Measurements from ENCODE around the gene AMDHD2.
A peak's percentile ranks its signal among the peaks of the same experiment; 100 is the strongest.

Gene AMDHD2

GRCh38 chr16:2519711-2520080, 475 bp upstream of the AMDHD2 start:
- DNase-seq (ENCODE audit: low read depth): no peak
- peak overlapping the region; percentile 25 for H3K4me3 ChIP-seq (ENCODE audit: low read depth, low read length)
- TF ChIP-seq CTCF (IDR thresholded peaks at IDR 0.05; ENCODE audit: insufficient read depth, low read depth, low read length, missing control alignments): no peak

GRCh38 chr16:2520784-2521531, 787 bp downstream of the AMDHD2 start:
- DNase-seq (ENCODE audit: low read depth): peak; percentile 62
- TF ChIP-seq CTCF (IDR thresholded peaks at IDR 0.05; ENCODE audit: insufficient read depth, low read depth, low read length, missing control alignments): no peak
- H3K4me3 ChIP-seq (ENCODE audit: low read depth, low read length): peak overlapping the region; percentile 63

- H3K4me3 ChIP-seq (ENCODE audit: low read depth, low read length): no peak overlapping the region
- DNase-seq (ENCODE audit: low read depth): no peak
- TF ChIP-seq CTCF (IDR thresholded peaks at IDR 0.05; ENCODE audit: insufficient read depth, low read depth, low read length, missing control alignments): no peak
These were observed 3.6 kb downstream of the AMDHD2 start for GRCh38 chr16:2523801-2524231.

GRCh38 chr16:2524339-2524938, 4.3 kb downstream of the AMDHD2 start:
- H3K4me3 ChIP-seq (ENCODE audit: low read depth, low read length): no peak overlapping the region
- TF ChIP-seq CTCF (IDR thresholded peaks at IDR 0.05; ENCODE audit: insufficient read depth, low read depth, low read length, missing control alignments): no peak
- no peak for DNase-seq (ENCODE audit: low read depth)

- H3K4me3 ChIP-seq (ENCODE audit: low read depth, low read length): no peak overlapping the region
- DNase-seq (ENCODE audit: low read depth): no peak
- no peak for TF ChIP-seq CTCF (IDR thresholded peaks at IDR 0.05; ENCODE audit: insufficient read depth, low read depth, low read length, missing control alignments)
These were observed 6.0 kb downstream of the AMDHD2 start for GRCh38 chr16:2526135-2526534.

- H3K4me3 ChIP-seq (ENCODE audit: low read depth, low read length): no peak overlapping the region
- TF ChIP-seq CTCF (IDR thresholded peaks at IDR 0.05; ENCODE audit: insufficient read depth, low read depth, low read length, missing control alignments): no peak
- DNase-seq (ENCODE audit: low read depth): no peak
These were observed 7.1 kb downstream of the AMDHD2 start for GRCh38 chr16:2527071-2527783.

All from GM12865 (cell line).